Measurements from ENCODE around the gene KATNBL1.

Gene KATNBL1

GRCh38 chr15:34209421-34210282, at the start of gene KATNBL1:
Gene KATNBL1, minus strand, starts transcription at chr15:34210096. Its CDS starts 46,420 bp downstream, at chr15:34163676.
- peak within 1 kb of the TSS; percentile 86 for H3K4me3 ChIP-seq (ENCODE audit: low read length)
- TF ChIP-seq ZNF274 (IDR thresholded peaks at IDR 0.05; ENCODE audit: low read depth, low read length) = no peak

- no peak overlapping the region for H3K4me3 ChIP-seq (ENCODE audit: low read length)
- no peak for TF ChIP-seq ZNF274 (IDR thresholded peaks at IDR 0.05; ENCODE audit: low read depth, low read length)
These were observed 49.7 kb upstream of the KATNBL1 start for GRCh38 chr15:34259566-34259965.

- no peak for TF ChIP-seq ZNF274 (IDR thresholded peaks at IDR 0.05; ENCODE audit: low read depth, low read length)
- H3K4me3 ChIP-seq (ENCODE audit: low read length) = no peak overlapping the region
These were observed 48.3 kb upstream of the KATNBL1 start for GRCh38 chr15:34258151-34258550.

GRCh38 chr15:34252545-34252944, 42.6 kb upstream of the KATNBL1 start:
- H3K4me3 ChIP-seq (ENCODE audit: low read length) = no peak overlapping the region
- no peak for TF ChIP-seq ZNF274 (IDR thresholded peaks at IDR 0.05; ENCODE audit: low read depth, low read length)

GRCh38 chr15:34248190-34248589, 38.3 kb upstream of the KATNBL1 start:
- no peak for TF ChIP-seq ZNF274 (IDR thresholded peaks at IDR 0.05; ENCODE audit: low read depth, low read length)
- no peak overlapping the region for H3K4me3 ChIP-seq (ENCODE audit: low read length)

GRCh38 chr15:34246276-34246976, 36.5 kb upstream of the KATNBL1 start:
- H3K4me3 ChIP-seq (ENCODE audit: low read length) = no peak overlapping the region
- TF ChIP-seq ZNF274 (IDR thresholded peaks at IDR 0.05; ENCODE audit: low read depth, low read length) = no peak

- no peak for TF ChIP-seq ZNF274 (IDR thresholded peaks at IDR 0.05; ENCODE audit: low read depth, low read length)
These were observed 33.3 kb upstream of the KATNBL1 start for GRCh38 chr15:34243226-34243625.

GRCh38 chr15:34242331-34242710, 32.4 kb upstream of the KATNBL1 start:
- H3K4me3 ChIP-seq (ENCODE audit: low read length) = no peak overlapping the region
- no peak for TF ChIP-seq ZNF274 (IDR thresholded peaks at IDR 0.05; ENCODE audit: low read depth, low read length)

More at GRCh38 chr15:34243226-34243625, 33.3 kb upstream of the KATNBL1 start:
- no peak overlapping the region for H3K4me3 ChIP-seq (ENCODE audit: low read length)

- no peak overlapping the region for H3K4me3 ChIP-seq (ENCODE audit: low read length)
- no peak for TF ChIP-seq ZNF274 (IDR thresholded peaks at IDR 0.05; ENCODE audit: low read depth, low read length)
These were observed 31.8 kb upstream of the KATNBL1 start for GRCh38 chr15:34241376-34242330.

GRCh38 chr15:34240537-34240936, 30.6 kb upstream of the KATNBL1 start:
- no peak for TF ChIP-seq ZNF274 (IDR thresholded peaks at IDR 0.05; ENCODE audit: low read depth, low read length)
- no peak overlapping the region for H3K4me3 ChIP-seq (ENCODE audit: low read length)

GRCh38 chr15:34239151-34239808, 29.4 kb upstream of the KATNBL1 start:
- no peak for TF ChIP-seq ZNF274 (IDR thresholded peaks at IDR 0.05; ENCODE audit: low read depth, low read length)
- no peak overlapping the region for H3K4me3 ChIP-seq (ENCODE audit: low read length)

- no peak overlapping the region for H3K4me3 ChIP-seq (ENCODE audit: low read length)
- TF ChIP-seq ZNF274 (IDR thresholded peaks at IDR 0.05; ENCODE audit: low read depth, low read length) = no peak
These were observed 23.7 kb upstream of the KATNBL1 start for GRCh38 chr15:34233614-34234013.

GRCh38 chr15:34223904-34224596, 14.2 kb upstream of the KATNBL1 start:
- H3K4me3 ChIP-seq (ENCODE audit: low read length) = peak overlapping the region; percentile 95
- no peak for TF ChIP-seq ZNF274 (IDR thresholded peaks at IDR 0.05; ENCODE audit: low read depth, low read length)
